Peyer's patch (tissue), 4 donors: ENCODE measurements around the gene MLXIP.

Source experiments
- POLR2A ChIP-seq, 2 donors: fragments of 450-650 bp; IDR thresholded peaks; one replicate each; pipeline ENCODE4 v1.5.1; 2017; ENCODE audit warnings: antibody characterized with exemption in 2 of 2, mild to moderate bottlenecking in 2 of 2, moderate library complexity in 2 of 2
- TF ChIP-seq, protein P1 (sequence below), 6 experiments: fragments of 450-650 bp in 4 of 6; fragments of 200-600 bp in 2 of 6; sonication (generic) in 1 of 6; IDR thresholded peaks; one replicate each; pipeline ENCODE4 v1.5.1; 2017 to 2019; ENCODE audit warnings: antibody characterized with exemption in 6 of 6, mild to moderate bottlenecking in 3 of 6, moderate library complexity in 1 of 6

DNA sequence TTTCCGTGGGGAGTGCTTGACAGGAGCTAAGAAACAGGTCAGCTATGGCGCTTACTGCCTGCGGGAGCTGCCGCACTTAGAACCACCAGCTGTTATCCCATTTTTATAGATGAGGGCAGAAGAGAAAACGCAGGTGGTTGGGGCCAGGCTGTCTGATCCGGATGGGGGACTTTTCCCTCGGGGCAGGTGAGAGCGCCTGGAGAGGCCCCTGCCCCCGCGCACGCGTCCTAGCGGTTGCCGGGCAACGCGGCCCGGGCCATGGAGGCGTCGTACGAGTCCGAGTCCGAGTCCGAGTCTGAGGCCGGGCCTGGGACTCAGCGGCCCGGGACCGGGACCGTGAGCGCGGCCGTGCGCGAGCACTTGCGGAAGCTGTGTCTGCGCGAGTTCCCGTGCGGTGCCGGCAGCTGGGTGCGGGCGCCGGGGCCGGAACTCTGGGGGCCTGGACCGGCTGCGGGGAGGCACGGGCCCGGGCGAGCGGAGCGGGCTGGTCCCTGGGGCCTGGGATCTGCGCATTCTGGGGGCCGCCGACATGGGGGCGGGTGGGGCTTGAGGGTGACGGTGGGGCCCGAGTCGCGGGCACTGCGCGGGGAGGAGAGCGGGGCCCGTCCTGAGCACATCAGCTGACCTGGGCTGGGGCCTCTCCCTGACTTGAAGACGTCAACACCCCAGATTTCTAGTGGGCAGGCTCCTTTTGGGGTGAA, 104.5 kb downstream of the MLXIP start, which contains the start of gene LRRC43:
- TF ChIP-seq, protein P1, sequence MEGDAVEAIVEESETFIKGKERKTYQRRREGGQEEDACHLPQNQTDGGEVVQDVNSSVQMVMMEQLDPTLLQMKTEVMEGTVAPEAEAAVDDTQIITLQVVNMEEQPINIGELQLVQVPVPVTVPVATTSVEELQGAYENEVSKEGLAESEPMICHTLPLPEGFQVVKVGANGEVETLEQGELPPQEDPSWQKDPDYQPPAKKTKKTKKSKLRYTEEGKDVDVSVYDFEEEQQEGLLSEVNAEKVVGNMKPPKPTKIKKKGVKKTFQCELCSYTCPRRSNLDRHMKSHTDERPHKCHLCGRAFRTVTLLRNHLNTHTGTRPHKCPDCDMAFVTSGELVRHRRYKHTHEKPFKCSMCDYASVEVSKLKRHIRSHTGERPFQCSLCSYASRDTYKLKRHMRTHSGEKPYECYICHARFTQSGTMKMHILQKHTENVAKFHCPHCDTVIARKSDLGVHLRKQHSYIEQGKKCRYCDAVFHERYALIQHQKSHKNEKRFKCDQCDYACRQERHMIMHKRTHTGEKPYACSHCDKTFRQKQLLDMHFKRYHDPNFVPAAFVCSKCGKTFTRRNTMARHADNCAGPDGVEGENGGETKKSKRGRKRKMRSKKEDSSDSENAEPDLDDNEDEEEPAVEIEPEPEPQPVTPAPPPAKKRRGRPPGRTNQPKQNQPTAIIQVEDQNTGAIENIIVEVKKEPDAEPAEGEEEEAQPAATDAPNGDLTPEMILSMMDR (IDR thresholded peaks at IDR 0.05): no peak
- TF ChIP-seq POLR2A (IDR thresholded peaks at IDR 0.05): no peak
